ENCODE results near the gene PPL. TPM values are rescaled to one million over a fixed set of nuclear protein-coding genes. Genes with fewer than 3 reads are reported as not detected.

The PPL gene
- total and polyA plus RNA-seq, 3 donors from 2014 or later: 5.4 to 6.8 (median 6.1) TPM

DNA sequence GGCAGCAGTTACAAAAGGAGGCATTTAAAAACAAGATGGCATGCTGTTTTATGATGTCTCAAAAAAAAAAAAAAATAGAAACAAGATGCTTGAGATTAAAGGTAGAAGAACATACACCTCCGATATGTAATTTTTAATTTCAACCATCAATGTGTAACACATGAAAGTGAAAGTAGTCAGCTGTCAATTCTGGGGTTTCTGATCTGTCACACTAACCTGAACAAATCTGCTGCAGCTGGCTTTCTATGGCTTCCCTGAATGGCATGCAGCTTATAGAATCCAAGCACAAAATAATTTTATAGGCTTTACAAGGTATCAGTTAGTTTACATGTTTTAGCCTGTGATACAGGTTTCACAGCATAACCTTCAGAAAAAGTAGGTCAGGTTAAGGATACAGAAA is 103.4 kb downstream of the PPL start:
- no peak for TF ChIP-seq POLR2A (IDR thresholded peaks at IDR 0.05)
- TF ChIP-seq, protein P1, sequence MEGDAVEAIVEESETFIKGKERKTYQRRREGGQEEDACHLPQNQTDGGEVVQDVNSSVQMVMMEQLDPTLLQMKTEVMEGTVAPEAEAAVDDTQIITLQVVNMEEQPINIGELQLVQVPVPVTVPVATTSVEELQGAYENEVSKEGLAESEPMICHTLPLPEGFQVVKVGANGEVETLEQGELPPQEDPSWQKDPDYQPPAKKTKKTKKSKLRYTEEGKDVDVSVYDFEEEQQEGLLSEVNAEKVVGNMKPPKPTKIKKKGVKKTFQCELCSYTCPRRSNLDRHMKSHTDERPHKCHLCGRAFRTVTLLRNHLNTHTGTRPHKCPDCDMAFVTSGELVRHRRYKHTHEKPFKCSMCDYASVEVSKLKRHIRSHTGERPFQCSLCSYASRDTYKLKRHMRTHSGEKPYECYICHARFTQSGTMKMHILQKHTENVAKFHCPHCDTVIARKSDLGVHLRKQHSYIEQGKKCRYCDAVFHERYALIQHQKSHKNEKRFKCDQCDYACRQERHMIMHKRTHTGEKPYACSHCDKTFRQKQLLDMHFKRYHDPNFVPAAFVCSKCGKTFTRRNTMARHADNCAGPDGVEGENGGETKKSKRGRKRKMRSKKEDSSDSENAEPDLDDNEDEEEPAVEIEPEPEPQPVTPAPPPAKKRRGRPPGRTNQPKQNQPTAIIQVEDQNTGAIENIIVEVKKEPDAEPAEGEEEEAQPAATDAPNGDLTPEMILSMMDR (IDR thresholded peaks at IDR 0.05): no peak
- intact Hi-C loops (cut with DNase I; ENCODE audit: low total_unique reads): no loop called here
- Histone ChIP-seq H3K4me3 (no peak overlapping the region), H3K4me1 (no peaks in the 10 kb centered on the region), H3K36me3 (ENCODE audit: low read depth, missing control alignments) (no peaks in the 10 kb centered on the region), H3K9me3 (no peaks in the 10 kb centered on the region), H3K27me3 (no peaks in the 10 kb centered on the region), H3K27ac (no peak overlapping the region)
- 93 to 97% methylated on average over 1 of the region's 1 CpG for WGBS, 2 donors
- no peak for DNase-seq

DNA sequence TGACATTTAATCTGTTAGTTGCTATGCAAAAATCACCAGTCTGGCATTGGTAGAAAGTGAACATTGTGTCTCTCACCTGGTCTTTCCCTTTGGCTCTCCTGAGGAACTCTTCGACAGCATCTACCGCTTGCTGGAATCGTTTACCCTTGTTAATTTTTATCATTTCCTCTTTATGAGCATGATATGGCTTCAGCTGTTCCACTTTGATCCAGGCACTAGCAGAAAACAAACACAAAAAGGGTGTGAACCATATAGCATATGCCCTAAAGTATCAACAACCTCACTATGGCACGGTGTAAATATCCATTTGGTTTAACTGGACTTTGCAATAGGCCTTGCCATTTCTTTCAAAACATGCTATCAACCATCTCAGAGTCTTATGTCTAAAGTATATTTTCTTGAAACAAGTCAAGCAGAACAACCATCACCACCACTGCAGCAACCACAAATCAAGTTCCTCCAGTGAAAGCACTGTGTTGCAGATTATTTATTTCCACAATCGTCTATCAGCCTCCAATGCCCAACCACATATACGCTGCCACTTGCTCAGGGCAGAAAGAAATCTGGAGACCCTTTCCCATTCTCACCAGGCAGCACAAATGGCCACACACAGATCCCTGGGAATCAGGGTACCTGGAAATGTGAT is 104.1 kb downstream of the PPL start:
- TF ChIP-seq POLR2A (IDR thresholded peaks at IDR 0.05): no peak
- TF ChIP-seq, protein P1 (IDR thresholded peaks at IDR 0.05): no peak
- Histone ChIP-seq H3K27ac (no peak overlapping the region), H3K27me3 (no peaks in the 10 kb centered on the region), H3K36me3 (ENCODE audit: low read depth, missing control alignments) (no peaks in the 10 kb centered on the region), H3K9me3 (no peaks in the 10 kb centered on the region), H3K4me3 (no peak overlapping the region), H3K4me1 (no peaks in the 10 kb centered on the region)
- intact Hi-C loops (cut with DNase I; ENCODE audit: low total_unique reads): no loop called here
- DNase-seq: no peak
- WGBS, 2 donors: 87 to 94% methylated on average over 6 of the region's 6 CpGs

Other genes starting within 250 kb of the PPL start
- 10 to 100 TPM; 33.6 to 48.6 TPM for gene NUDT16L1, start 243.6 kb downstream of the PPL start, total RNA-seq
- 34.3 TPM for gene NUDT16L1, start 243.6 kb downstream of the PPL start, polyA plus RNA-seq (ENCODE audit: insufficient read depth, low read depth, low replicate concordance)
- 10 to 100 TPM; 40.4 to 40.6 TPM for gene ANKS3, start 202.9 kb downstream of the PPL start, total RNA-seq
- 18.6 TPM for gene ANKS3, start 202.9 kb downstream of the PPL start, polyA plus RNA-seq (ENCODE audit: insufficient read depth, low read depth, low replicate concordance)
- gene DNAAF8, start 202.6 kb downstream of the PPL start, total RNA-seq: 10 to 100 TPM; 61.6 to 70.0 TPM
- 238 TPM for gene DNAAF8, start 202.6 kb downstream of the PPL start, polyA plus RNA-seq (ENCODE audit: insufficient read depth, low read depth, low replicate concordance)
- 10 to 100 TPM; 24.3 to 24.9 TPM for gene ZNF500, start 170.0 kb downstream of the PPL start, total RNA-seq
- 12.5 TPM for gene ZNF500, start 170.0 kb downstream of the PPL start, polyA plus RNA-seq (ENCODE audit: insufficient read depth, low read depth, low replicate concordance)
- 10 to 100 TPM; 61.0 to 68.1 TPM for gene SEPTIN12, start 148.8 kb downstream of the PPL start, total RNA-seq
- gene SEPTIN12, start 148.8 kb downstream of the PPL start, polyA plus RNA-seq (ENCODE audit: insufficient read depth, low read depth, low replicate concordance): 310 TPM
- 1 to 10 TPM; 6.1 to 9.8 TPM for gene SMIM22, start 141.8 kb downstream of the PPL start, total RNA-seq
- gene SMIM22, start 141.8 kb downstream of the PPL start, polyA plus RNA-seq (ENCODE audit: insufficient read depth, low read depth, low replicate concordance): 41.3 TPM
- 10 to 100 TPM; 30.0 to 37.0 TPM for gene ROGDI, start 134.5 kb downstream of the PPL start, total RNA-seq
- 27.3 TPM for gene ROGDI, start 134.5 kb downstream of the PPL start, polyA plus RNA-seq (ENCODE audit: insufficient read depth, low read depth, low replicate concordance)
- gene GLYR1, start 89.9 kb downstream of the PPL start, total RNA-seq: 10 to 100 TPM; 70.5 to 83.5 TPM
- gene GLYR1, start 89.9 kb downstream of the PPL start, polyA plus RNA-seq (ENCODE audit: insufficient read depth, low read depth, low replicate concordance): 66.6 TPM
- gene UBN1, start 89.7 kb downstream of the PPL start, total RNA-seq: 100 to 1,000 TPM in 1 of 2 donors, 10 to 100 TPM in 1; 88.1 to 115 TPM
- gene UBN1, start 89.7 kb downstream of the PPL start, polyA plus RNA-seq (ENCODE audit: insufficient read depth, low read depth, low replicate concordance): 98.2 TPM
- gene SEC14L5, start 21.2 kb upstream of the PPL start, total RNA-seq: 1 to 10 TPM; 1.2 to 2.9 TPM
- gene SEC14L5, start 21.2 kb upstream of the PPL start, polyA plus RNA-seq (ENCODE audit: insufficient read depth, low read depth, low replicate concordance): 0.73 TPM
- 10 to 100 TPM; 38.7 to 39.0 TPM for gene NAGPA, start 96.8 kb upstream of the PPL start, total RNA-seq
- gene NAGPA, start 96.8 kb upstream of the PPL start, polyA plus RNA-seq (ENCODE audit: insufficient read depth, low read depth, low replicate concordance): 11.4 TPM
- 1 to 10 TPM; 1.2 to 2.4 TPM for gene C16orf89, start 128.8 kb upstream of the PPL start, total RNA-seq
- 10.8 TPM for gene C16orf89, start 128.8 kb upstream of the PPL start, polyA plus RNA-seq (ENCODE audit: insufficient read depth, low read depth, low replicate concordance)
- gene ALG1, start 134.7 kb upstream of the PPL start, total RNA-seq: 10 to 100 TPM; 34.3 to 35.9 TPM
- 54.3 TPM for gene ALG1, start 134.7 kb upstream of the PPL start, polyA plus RNA-seq (ENCODE audit: insufficient read depth, low read depth, low replicate concordance)
- gene EEF2KMT, start 160.6 kb upstream of the PPL start, total RNA-seq: 10 to 100 TPM; 20.3 to 20.6 TPM
- gene EEF2KMT, start 160.6 kb upstream of the PPL start, polyA plus RNA-seq (ENCODE audit: insufficient read depth, low read depth, low replicate concordance): 36.7 TPM

All from testis (tissue), 3 donors.